ENCODE results near the gene GSK3A. TPM values are rescaled to one million over a fixed set of nuclear protein-coding genes. Genes with fewer than 3 reads are reported as not detected.

Gene GSK3A
- total RNA-seq, 1 experiment from 2014 or later: 50.8 TPM

DNA sequence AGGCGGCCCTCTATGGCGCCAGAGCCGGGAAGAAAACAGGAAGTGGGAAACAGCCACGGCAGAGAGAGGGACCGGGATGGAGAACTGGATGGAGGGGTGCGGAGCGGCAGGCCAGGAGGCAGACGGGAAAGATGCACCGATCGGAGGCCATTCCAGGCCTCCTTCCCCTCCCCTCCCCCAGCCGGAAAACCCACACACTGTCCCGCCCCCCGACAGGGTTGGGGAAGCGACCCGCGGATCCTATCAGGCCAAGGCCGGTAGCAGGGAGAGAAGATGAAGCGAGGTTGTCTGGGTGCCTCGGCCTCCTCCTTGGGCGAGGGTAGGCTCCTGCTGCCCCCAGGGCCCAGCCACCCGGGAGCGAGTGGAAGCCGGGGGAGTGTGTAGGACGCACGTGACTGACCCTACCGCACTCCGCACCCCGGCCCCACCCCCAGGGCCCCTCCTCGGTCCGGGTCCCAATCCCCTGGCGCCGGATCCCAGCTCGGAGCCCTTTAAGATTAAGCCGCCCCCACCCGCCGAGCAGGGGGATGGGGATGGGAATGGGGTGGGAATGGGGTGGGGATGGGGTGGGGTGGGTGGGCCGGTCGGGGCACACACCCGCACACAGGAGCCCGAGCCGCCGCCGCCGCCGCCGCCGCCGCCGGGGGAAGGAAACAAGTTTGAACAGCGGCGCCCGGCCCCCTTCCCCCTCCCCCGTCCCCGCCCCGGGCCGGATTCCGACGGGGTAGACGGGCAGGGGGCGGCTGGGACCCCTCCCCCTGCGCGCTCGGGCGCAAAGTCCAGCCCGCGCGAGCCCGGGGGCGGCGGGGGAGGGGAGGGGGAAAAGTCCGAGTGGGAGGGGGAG lies 11.1 kb upstream of the GSK3A start:
- H3K9me3 Mint-ChIP-seq: no peaks in the 10 kb centered on the region
- CTCF ChIA-PET: interaction anchor here (1.0 to 1.4 kb wide), 3 partner anchors 9 to 26 kb away, joined by 3 to 4 read pairs (median 3); no protein-coding TSS in a partner anchor
- H3K27ac Mint-ChIP-seq: peak overlapping the region; percentile 99
- H3K36me3 Mint-ChIP-seq: no peaks in the 10 kb centered on the region
- peaks cover 20% of the 10 kb centered on the region for H3K27me3 Mint-ChIP-seq (ENCODE audit: low read depth)
- peak; percentile 11 for ATAC-seq
- POLR2A ChIA-PET: no interaction called here
- peaks cover 32% of the 10 kb centered on the region for H3K4me1 Mint-ChIP-seq
- H3K4me3 Mint-ChIP-seq: peak overlapping the region; percentile 90
- peak; percentile 77 for DNase-seq (ENCODE audit: low spot score)
- TF ChIP-seq, protein P1, sequence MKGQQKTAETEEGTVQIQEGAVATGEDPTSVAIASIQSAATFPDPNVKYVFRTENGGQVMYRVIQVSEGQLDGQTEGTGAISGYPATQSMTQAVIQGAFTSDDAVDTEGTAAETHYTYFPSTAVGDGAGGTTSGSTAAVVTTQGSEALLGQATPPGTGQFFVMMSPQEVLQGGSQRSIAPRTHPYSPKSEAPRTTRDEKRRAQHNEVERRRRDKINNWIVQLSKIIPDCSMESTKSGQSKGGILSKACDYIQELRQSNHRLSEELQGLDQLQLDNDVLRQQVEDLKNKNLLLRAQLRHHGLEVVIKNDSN (CRISPR knock-in tag; IDR thresholded peaks at IDR 0.05): peak; percentile 58; the same call in 1 of the 2 replicates
- TF ChIP-seq, protein P2, sequence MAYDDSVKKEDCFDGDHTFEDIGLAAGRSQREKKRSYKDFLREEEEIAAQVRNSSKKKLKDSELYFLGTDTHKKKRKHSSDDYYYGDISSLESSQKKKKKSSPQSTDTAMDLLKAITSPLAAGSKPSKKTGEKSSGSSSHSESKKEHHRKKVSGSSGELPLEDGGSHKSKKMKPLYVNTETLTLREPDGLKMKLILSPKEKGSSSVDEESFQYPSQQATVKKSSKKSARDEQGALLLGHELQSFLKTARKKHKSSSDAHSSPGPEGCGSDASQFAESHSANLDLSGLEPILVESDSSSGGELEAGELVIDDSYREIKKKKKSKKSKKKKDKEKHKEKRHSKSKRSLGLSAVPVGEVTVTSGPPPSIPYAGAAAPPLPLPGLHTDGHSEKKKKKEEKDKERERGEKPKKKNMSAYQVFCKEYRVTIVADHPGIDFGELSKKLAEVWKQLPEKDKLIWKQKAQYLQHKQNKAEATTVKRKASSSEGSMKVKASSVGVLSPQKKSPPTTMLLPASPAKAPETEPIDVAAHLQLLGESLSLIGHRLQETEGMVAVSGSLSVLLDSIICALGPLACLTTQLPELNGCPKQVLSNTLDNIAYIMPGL (CRISPR knock-in tag; IDR thresholded peaks at IDR 0.05): peak; percentile 57; the same call in 1 of the 2 replicates
- TF ChIP-seq ETV6 (CRISPR knock-in tag; IDR thresholded peaks at IDR 0.05) (0 out of 2 replicates have a peak, but pooled peaks have one; percentile 26), ESRRA (CRISPR knock-in tag; IDR thresholded peaks at IDR 0.05; ENCODE audit: borderline replicate concordance) (no peak), IRF1 (CRISPR knock-in tag; IDR thresholded peaks at IDR 0.05) (no peak), SMAD3 (CRISPR knock-in tag; IDR thresholded peaks at IDR 0.05; ENCODE audit: borderline replicate concordance) (no peak), ARID4B (CRISPR knock-in tag; IDR thresholded peaks at IDR 0.05; ENCODE audit: borderline replicate concordance) (no peak), CBFB (CRISPR knock-in tag; IDR thresholded peaks at IDR 0.05; ENCODE audit: low read depth) (no peak), ZNF396 (CRISPR knock-in tag; IDR thresholded peaks at IDR 0.05; ENCODE audit: borderline replicate concordance) (no peak), FOXK1 (CRISPR knock-in tag; IDR thresholded peaks at IDR 0.05) (peak; percentile 45; the same call in 1 of the 2 replicates), IRF2 (CRISPR knock-in tag; IDR thresholded peaks at IDR 0.05; ENCODE audit: borderline replicate concordance, low read depth) (no peak), TCF7 (CRISPR knock-in tag; IDR thresholded peaks at IDR 0.05; ENCODE audit: low read depth) (no peak), EMX1 (CRISPR knock-in tag; IDR thresholded peaks at IDR 0.05) (no peak), ZNF281 (CRISPR knock-in tag; IDR thresholded peaks at IDR 0.05) (0 out of 2 replicates have a peak, but pooled peaks have one; percentile 40), HMGA2 (CRISPR knock-in tag; IDR thresholded peaks at IDR 0.05) (no peak), USF2 (CRISPR knock-in tag; IDR thresholded peaks at IDR 0.05) (peak; percentile 75), NFYB (CRISPR knock-in tag; conservative IDR thresholded peaks at IDR 0.05; ENCODE audit: low read depth) (no peak), ZNF317 (CRISPR knock-in tag; IDR thresholded peaks at IDR 0.05; ENCODE audit: borderline replicate concordance, low read depth) (no peak), TP53 (CRISPR knock-in tag; IDR thresholded peaks at IDR 0.05) (0 out of 2 replicates have a peak, but pooled peaks have one; percentile 18), ATF1 (CRISPR knock-in tag; IDR thresholded peaks at IDR 0.05) (no peak), GRHL2 (CRISPR knock-in tag; IDR thresholded peaks at IDR 0.05; ENCODE audit: insufficient replicate concordance, severe bottlenecking) (no peak)
- TF ChIP-seq, protein P3, sequence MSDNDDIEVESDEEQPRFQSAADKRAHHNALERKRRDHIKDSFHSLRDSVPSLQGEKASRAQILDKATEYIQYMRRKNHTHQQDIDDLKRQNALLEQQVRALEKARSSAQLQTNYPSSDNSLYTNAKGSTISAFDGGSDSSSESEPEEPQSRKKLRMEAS (CRISPR knock-in tag; IDR thresholded peaks at IDR 0.05): 0 out of 2 replicates have a peak, but pooled peaks have one; percentile 1
- TF ChIP-seq, protein P4, sequence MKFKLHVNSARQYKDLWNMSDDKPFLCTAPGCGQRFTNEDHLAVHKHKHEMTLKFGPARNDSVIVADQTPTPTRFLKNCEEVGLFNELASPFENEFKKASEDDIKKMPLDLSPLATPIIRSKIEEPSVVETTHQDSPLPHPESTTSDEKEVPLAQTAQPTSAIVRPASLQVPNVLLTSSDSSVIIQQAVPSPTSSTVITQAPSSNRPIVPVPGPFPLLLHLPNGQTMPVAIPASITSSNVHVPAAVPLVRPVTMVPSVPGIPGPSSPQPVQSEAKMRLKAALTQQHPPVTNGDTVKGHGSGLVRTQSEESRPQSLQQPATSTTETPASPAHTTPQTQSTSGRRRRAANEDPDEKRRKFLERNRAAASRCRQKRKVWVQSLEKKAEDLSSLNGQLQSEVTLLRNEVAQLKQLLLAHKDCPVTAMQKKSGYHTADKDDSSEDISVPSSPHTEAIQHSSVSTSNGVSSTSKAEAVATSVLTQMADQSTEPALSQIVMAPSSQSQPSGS (CRISPR knock-in tag; IDR thresholded peaks at IDR 0.05; ENCODE audit: borderline replicate concordance, low read depth): no peak

Data from WTC11 (cell line).